Inferior parietal cortex (tissue), 1 donor: ENCODE results near the gene TRMT11.
"Not testable (repeated sequence)": the region's sequence is repeated elsewhere in the genome, so short reads cannot be mapped to it uniquely, and the experiment has no call there.

ENCODE experiments used
- DNase-seq: peaks from one replicate; pipeline ENCODE4 v3.0.0-alpha.2; 2016; ENCODE audit errors: extremely low spot score

Gene TRMT11

DNA sequence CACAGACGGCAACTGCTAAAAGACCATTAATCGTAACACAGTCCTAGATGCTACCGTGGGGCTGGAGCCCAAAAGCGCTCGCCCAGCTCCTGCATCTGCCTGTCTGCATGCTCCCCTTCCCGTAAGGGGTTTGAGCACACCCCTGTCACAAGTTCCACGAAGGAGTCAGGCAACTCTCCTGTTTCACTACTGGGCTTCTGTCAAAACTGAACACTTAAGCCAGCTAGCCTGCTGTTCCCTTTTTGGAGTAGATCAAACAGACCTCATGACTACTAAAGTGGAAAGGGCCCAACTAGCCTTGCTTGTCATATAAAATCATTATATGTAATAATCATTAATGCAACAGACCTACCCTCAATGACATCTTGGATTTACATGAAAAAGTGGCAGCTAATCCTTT, 61.3 kb downstream of the TRMT11 start:
- no peak for DNase-seq

DNA sequence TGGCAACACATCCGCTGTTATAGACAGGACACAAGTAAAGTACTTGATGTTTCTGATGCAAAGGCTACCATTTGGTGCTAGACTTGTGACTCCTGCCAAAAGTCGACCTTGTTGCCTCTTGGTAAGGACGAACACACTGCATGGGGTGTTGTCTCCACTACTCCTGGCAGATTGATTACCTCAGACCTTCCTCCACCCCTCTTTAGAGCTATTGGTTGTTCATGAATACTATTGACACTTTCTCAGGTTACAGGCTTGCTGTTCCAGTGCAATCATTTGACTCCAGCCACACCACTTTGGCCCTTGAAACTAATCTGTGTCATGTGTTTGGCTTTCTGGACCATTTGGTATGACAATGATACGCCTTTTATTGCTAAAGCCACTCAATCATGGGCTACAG, 62.3 kb downstream of the TRMT11 start:
- no peak for DNase-seq

- DNase-seq = no peak
Measured at GRCh38 chr6:126050795-126051194, 64.5 kb downstream of the TRMT11 start.

GRCh38 chr6:126051791-126052190, 65.5 kb downstream of the TRMT11 start:
- no peak for DNase-seq

DNA sequence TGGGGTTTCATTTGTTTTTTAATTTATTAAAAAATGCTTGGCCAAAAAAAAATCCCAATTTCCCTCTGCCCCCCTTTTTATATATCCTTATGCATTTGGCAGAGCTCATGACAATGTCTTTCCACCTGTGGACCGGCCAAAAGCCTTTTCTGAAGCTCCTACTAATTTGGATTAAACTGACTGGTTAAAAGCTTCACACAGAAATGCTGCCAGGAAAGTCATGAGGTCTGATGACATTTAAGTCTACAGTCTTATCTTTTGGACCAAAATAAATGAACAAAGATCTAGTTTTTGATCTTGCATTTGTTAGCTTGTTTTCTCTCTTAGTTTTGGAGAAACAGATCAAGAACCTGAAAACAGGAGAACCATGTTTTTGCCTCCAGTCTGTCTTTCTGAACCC, 66.1 kb downstream of the TRMT11 start:
- no peak for DNase-seq

DNA sequence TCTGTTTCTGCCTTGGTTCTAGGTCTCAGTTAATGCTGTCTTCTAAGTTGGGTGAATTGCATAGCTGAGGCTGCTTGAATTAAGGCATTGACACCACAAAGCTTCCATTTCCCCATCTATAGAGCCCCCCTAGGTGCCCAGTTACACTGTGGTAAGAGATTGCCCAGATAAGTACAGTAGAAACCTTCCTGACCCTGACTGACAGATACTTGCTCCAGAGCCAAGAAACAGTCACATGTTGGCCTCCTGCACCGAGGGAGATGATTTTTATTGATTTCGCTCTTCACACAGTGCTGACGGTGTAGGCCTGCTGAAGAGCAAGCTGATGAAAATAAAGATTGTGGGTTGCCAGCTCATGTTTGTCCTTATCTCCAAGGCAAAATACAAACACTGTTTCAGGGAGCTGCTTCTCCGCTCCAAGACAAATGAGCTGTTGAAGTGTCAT, 67.9 kb downstream of the TRMT11 start:
- no peak for DNase-seq

DNA sequence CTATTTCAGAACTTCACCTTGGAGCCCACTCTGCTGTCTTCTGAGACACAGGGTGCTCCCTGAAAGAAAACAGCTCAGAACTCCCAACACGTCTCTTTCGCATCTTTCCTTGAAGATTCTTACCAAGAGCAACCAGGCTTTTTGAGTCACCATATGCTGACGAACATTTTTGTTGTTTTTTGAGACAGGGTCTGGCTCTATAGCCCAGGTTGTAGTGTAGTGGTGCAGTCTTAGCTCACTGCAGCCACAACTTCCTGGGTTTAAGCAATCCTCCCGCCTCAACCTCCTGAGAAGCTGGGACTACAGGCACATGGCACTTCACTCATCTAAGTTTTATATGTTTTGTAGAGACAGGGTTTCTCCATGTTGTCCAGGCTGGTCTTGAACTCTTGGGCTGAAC, 68.5 kb downstream of the TRMT11 start:
- no peak for DNase-seq

- no peak for DNase-seq
Measured at GRCh38 chr6:126055449-126055848, 69.1 kb downstream of the TRMT11 start.

DNA sequence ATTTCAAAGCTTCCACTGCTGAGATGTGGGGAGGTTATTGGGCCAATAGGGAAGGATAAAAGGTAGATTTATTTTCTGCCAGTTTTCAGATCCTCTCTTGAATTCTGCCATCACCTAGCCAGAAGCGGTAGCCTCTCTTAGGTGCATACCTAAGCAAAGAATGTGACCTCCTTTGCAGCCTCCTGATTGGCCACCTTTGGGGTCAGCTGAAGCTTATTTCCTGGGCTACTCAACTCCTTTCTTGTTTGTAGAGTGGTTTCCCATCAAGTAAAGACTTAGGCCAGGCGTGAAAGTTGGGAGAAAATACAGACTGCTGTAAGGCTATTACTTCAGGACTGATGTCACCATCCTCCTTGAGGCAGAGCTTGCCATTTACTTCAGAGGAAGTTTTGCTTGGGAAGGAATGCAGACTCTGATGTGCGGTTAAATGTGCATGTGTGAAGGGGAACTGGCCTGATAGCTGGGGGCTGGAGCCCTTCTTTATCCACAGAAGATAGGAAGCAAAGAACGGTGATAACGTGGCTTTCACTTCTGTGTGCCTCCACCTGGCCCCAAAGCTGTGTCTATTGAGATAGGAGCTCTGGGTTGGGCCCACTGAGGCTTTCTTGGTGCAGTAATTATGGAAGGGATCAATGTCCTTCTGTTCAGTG, 70.1 kb downstream of the TRMT11 start:
- DNase-seq = no peak

DNA sequence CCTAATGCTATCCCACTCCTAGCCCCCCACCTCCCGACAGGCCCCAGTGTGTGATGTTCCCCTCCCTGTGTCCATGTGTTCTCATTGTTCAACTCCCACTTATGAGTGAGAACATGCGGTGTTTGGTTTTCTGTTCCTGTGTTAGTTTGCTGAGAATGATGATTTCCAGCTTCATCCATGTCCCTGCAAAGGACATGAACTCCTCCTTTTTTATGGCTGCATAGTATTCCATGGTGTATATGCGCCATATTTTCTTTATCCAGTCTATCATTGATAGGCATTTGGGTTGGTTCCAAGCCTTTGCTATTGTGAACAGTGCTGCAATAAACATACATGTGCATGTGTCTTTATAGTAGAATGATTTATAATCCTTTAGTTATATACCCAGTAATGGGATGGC, 71.7 kb downstream of the TRMT11 start:
- DNase-seq = not testable (repeated sequence)

GRCh38 chr6:126060400-126060799, 74.1 kb downstream of the TRMT11 start:
- DNase-seq = no peak

- DNase-seq = no peak
Measured at GRCh38 chr6:126063512-126064146, 77.3 kb downstream of the TRMT11 start.

DNA sequence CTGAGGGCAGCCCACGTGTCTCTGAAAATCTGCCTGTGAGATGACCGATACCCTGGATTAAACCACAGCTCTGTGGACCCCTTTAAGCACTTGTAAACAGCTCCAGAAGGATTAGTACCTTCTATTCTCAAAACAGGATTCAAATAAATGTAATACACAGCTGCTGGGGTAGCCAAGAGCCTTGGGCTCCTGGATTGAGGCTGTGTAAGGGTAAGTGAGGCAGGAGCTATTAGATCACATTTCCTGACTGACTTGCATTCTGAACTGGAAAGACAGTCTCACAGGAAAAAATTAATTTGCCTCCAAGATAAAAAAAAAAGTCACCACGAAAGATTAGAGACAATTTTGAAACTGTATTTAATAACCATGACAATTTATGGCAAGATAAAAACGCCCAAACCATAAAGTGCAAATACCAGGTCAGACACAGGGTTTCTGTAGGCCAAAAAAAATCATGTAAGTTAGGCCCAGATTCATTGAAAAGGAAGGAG, 78.0 kb downstream of the TRMT11 start:
- DNase-seq = no peak

DNA sequence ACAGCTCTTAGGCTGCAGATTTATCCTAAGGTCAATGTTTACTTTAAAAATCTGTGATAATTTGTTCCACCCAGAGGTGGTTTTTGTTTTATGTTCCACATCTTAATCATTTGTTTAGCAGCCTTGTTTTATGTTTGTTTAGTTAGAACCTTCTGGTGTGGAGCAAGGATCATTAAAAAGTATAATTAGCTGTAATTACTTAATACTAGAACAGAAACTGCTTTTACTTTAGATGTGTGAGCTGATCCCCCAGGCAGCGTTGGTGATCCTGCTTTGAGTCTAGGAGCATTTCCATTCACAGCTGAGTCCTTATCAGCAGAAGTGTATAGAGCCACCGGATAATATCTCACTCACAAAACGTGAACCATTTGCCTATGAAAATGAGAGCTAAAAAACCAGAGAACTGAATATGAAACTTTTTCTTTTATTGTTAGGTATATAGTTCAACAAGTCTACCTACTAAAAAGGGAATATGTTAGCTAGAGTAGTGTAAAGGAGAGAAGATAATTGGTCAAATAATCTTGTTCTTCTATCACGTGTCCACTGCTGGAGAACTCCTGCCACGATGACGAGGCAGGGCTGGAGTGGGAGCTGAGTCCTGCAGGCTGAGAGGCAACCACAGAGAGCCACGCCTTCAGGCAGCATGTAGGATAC, 78.5 kb downstream of the TRMT11 start:
- DNase-seq = no peak

- no peak for DNase-seq
Measured at GRCh38 chr6:126066053-126067048, 80.0 kb downstream of the TRMT11 start.

- no peak for DNase-seq
Measured at GRCh38 chr6:126067073-126067472, 80.7 kb downstream of the TRMT11 start.

DNA sequence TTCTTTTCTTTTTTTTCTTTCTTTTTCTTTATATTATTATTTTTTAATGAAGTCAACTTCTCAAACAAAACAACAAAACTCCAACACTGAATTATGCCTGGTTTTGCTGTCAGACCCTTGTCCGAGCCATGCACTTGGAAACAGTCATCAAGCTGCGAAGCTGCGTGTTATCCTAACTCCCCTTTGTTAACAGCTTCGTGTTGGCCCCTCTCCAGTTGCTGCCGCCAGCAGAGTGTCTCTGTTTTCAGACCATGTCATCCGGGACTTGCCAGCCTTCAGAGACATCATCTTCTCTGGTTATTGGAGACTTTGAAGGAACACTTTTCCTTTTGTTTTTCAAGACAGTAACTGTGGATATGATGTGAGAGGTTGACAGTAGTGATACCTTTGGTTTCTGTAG, 83.1 kb downstream of the TRMT11 start:
- peak; percentile 20 for DNase-seq

- DNase-seq = no peak
Measured at GRCh38 chr6:126071000-126071647, 84.8 kb downstream of the TRMT11 start.

DNA sequence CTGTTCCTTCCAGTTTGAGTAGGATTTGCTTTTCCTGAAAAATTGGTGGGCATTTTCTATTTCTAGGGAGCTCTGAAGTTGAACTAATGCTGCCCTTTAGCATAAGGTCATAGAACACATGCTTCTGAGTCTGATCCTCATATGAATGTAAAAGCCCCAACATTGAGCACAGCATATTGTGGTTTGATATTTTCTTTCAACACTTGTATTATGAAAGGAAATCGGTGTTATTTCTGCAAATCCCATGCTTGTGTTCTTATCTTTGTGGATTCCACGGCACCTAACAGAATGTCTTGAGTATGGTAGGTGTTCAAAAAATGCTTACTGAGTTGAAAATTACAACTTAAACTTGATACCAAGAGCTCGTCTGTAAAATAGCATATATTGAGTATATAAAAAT, 85.8 kb downstream of the TRMT11 start:
- no peak for DNase-seq

DNA sequence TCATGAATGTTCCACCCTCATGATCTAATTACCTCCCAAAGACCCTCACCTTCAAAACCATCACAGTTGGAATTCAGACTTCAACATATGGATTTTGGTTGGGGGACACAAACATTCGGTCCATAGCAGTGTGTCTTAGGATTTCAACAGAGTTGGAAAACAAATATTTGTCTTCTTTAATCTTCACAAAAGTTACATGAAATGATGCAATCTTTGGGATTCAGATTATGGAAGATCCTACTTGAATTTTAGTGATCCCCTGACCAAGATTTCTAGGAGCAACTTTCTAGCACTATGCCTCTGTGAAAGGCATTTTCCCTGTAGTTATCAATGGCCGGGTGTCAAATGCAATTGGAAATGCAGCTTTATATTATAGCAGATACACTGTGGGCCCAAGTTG, 86.5 kb downstream of the TRMT11 start:
- DNase-seq = no peak

GRCh38 chr6:126075335-126076071, 89.2 kb downstream of the TRMT11 start:
- DNase-seq = no peak
